ENCODE measurements around the gene IGF1.
A peak's percentile ranks its signal among the peaks of the same experiment; 100 is the strongest.
"Not testable (repeated sequence)": the region's sequence is repeated elsewhere in the genome, so short reads cannot be mapped to it uniquely, and the experiment has no call there.

IGF1 gene

DNA sequence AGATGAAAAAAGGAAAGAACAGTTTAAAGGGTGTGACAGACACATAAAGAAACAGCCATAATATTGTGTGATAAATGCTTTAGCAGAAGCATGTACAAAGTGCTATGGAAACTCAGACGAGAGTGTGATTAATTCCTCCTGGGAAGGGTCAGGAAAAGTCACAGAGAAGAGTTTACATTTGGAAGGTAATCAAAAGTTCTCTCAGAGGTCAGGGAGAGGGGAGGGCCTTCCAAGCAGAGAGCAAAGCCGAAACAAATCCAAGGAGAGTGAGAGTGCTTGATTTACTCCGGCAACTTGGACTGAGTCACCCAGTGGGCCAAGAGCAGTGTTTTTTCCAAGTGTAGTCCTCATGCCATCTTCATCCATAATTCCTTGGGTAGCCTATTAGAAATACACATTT, 108.3 kb downstream of the IGF1 start:
- no peak for DNase-seq (ENCODE audit: low read depth)
- Histone ChIP-seq H3K9ac (ENCODE audit: low read length) (no peak overlapping the region), H3K4me1 (ENCODE audit: control insufficient read depth, insufficient read depth, low read length) (peaks cover 40% of the 10 kb centered on the region), H3K27me3 (replicated peaks; ENCODE audit: control insufficient read depth, insufficient read depth, low read length) (no peaks in the 10 kb centered on the region), H3K36me3 (ENCODE audit: control insufficient read depth, insufficient read depth, low read length, severe bottlenecking) (no peaks in the 10 kb centered on the region), H3K9me3 (ENCODE audit: control insufficient read depth, low read length) (no peaks in the 10 kb centered on the region), H3K4me3 (ENCODE audit: low read length) (no peak overlapping the region)

DNA sequence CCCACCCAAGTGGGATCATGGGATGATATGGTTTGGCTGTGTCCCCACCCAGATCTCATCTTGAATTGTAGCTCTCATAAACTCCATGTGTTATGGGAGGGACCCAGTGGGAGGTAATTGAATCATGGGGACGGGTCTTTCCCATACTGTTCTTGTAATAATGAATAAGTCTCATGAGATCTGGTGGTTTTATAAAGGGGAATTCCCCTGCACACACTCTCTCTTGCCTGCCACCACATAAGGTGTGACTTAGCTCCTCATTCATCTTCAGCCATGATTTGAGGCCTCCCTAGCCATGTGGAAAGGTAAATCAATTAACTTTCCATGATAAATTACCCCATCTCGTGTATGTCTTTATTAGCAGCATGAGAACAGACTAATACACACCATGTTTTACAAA, 109.2 kb downstream of the IGF1 start:
- H3K4me3 ChIP-seq (ENCODE audit: low read length) = no peak overlapping the region
- H3K36me3 ChIP-seq (ENCODE audit: control insufficient read depth, insufficient read depth, low read length, severe bottlenecking) = no peaks in the 10 kb centered on the region
- H3K9me3 ChIP-seq (ENCODE audit: control insufficient read depth, low read length) = no peaks in the 10 kb centered on the region
- H3K4me1 ChIP-seq (ENCODE audit: control insufficient read depth, insufficient read depth, low read length) = peaks cover 32% of the 10 kb centered on the region
- no peak overlapping the region for H3K9ac ChIP-seq (ENCODE audit: low read length)
- no peak for DNase-seq (ENCODE audit: low read depth)
- no peaks in the 10 kb centered on the region for H3K27me3 ChIP-seq (replicated peaks; ENCODE audit: control insufficient read depth, insufficient read depth, low read length)

DNA sequence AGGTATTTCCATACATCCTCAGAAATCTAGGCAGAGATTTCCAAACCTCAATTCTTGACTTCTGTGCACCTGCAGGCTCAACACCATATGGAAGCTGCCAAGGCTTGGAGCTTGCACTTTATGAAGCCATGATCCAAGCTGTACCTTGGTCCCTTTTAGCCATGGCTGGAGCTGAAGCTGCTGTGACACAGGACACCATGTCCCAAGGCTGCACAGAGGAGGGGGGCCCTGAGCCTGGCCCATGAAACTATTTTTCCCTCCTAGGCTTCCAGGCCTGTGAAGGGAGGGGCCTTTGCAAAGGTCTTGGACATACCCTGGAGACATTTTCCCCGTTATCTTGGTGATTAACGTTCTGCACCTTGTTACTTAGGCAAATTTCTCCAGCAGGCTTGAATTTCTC, 110.5 kb downstream of the IGF1 start:
- Histone ChIP-seq H3K27me3 (replicated peaks; ENCODE audit: control insufficient read depth, insufficient read depth, low read length) (no peaks in the 10 kb centered on the region), H3K9ac (ENCODE audit: low read length) (no peak overlapping the region), H3K36me3 (ENCODE audit: control insufficient read depth, insufficient read depth, low read length, severe bottlenecking) (no peaks in the 10 kb centered on the region), H3K4me3 (ENCODE audit: low read length) (no peak overlapping the region), H3K4me1 (ENCODE audit: control insufficient read depth, insufficient read depth, low read length) (peaks cover 20% of the 10 kb centered on the region), H3K9me3 (ENCODE audit: control insufficient read depth, low read length) (no peaks in the 10 kb centered on the region)
- DNase-seq (ENCODE audit: low read depth) = no peak

- Histone ChIP-seq H3K4me3 (ENCODE audit: low read length) (no peak overlapping the region), H3K36me3 (ENCODE audit: control insufficient read depth, insufficient read depth, low read length, severe bottlenecking) (no peaks in the 10 kb centered on the region), H3K4me1 (ENCODE audit: control insufficient read depth, insufficient read depth, low read length) (no peaks in the 10 kb centered on the region), H3K9ac (ENCODE audit: low read length) (no peak overlapping the region), H3K9me3 (ENCODE audit: control insufficient read depth, low read length) (peaks cover 4% of the 10 kb centered on the region), H3K27me3 (replicated peaks; ENCODE audit: control insufficient read depth, insufficient read depth, low read length) (peaks cover 3% of the 10 kb centered on the region)
- DNase-seq (ENCODE audit: low read depth) = no peak
Observed at GRCh38 chr12:102365365-102365764, 115.0 kb downstream of the IGF1 start.

- H3K9ac ChIP-seq (ENCODE audit: low read length) = no peak overlapping the region
- H3K9me3 ChIP-seq (ENCODE audit: control insufficient read depth, low read length) = peaks cover 4% of the 10 kb centered on the region
- H3K27me3 ChIP-seq (replicated peaks; ENCODE audit: control insufficient read depth, insufficient read depth, low read length) = peaks cover 3% of the 10 kb centered on the region
- no peak for DNase-seq (ENCODE audit: low read depth)
- no peak overlapping the region for H3K4me3 ChIP-seq (ENCODE audit: low read length)
- H3K36me3 ChIP-seq (ENCODE audit: control insufficient read depth, insufficient read depth, low read length, severe bottlenecking) = no peaks in the 10 kb centered on the region
- no peaks in the 10 kb centered on the region for H3K4me1 ChIP-seq (ENCODE audit: control insufficient read depth, insufficient read depth, low read length)
Observed at GRCh38 chr12:102364709-102365108, 115.7 kb downstream of the IGF1 start.

- Histone ChIP-seq H3K27me3 (replicated peaks; ENCODE audit: control insufficient read depth, insufficient read depth, low read length) (peaks cover 3% of the 10 kb centered on the region), H3K9ac (ENCODE audit: low read length) (no peak overlapping the region), H3K9me3 (ENCODE audit: control insufficient read depth, low read length) (peaks cover 15% of the 10 kb centered on the region), H3K36me3 (ENCODE audit: control insufficient read depth, insufficient read depth, low read length, severe bottlenecking) (no peaks in the 10 kb centered on the region), H3K4me1 (ENCODE audit: control insufficient read depth, insufficient read depth, low read length) (no peaks in the 10 kb centered on the region), H3K4me3 (ENCODE audit: low read length) (no peak overlapping the region)
- DNase-seq (ENCODE audit: low read depth) = peak; percentile 7
Observed at GRCh38 chr12:102356690-102357089, 123.7 kb downstream of the IGF1 start.

DNA sequence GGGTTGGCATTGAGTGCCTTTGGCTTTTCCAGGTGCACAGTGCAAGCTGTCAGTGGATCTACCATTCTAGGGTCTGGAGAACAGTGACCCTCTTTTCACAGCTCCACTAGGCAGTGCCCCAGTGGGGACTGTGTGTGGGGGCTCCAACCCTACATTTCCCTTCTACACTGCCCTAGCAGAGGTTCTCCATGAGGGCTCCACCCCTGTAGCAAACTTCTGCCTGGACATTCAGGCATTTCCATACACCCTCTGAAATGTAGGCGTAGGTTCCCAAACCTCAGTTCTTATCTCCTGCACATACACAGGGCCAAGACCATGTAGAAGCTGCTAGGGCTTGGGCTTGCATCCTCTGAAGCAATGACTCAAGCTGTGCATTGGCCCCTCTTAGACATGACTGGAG, 126.1 kb downstream of the IGF1 start:
- not testable (repeated sequence) for DNase-seq (ENCODE audit: low read depth); H3K36me3 ChIP-seq (ENCODE audit: control insufficient read depth, insufficient read depth, low read length, severe bottlenecking); H3K9ac ChIP-seq (ENCODE audit: low read length); H3K4me1 ChIP-seq (ENCODE audit: control insufficient read depth, insufficient read depth, low read length); H3K27me3 ChIP-seq (replicated peaks; ENCODE audit: control insufficient read depth, insufficient read depth, low read length); H3K4me3 ChIP-seq (ENCODE audit: low read length)
- peaks cover 15% of the 10 kb centered on the region for H3K9me3 ChIP-seq (ENCODE audit: control insufficient read depth, low read length)

- DNase-seq (ENCODE audit: low read depth) = no peak
- Histone ChIP-seq H3K36me3 (ENCODE audit: control insufficient read depth, insufficient read depth, low read length, severe bottlenecking) (no peaks in the 10 kb centered on the region), H3K4me1 (ENCODE audit: control insufficient read depth, insufficient read depth, low read length) (peaks cover 17% of the 10 kb centered on the region), H3K27me3 (replicated peaks; ENCODE audit: control insufficient read depth, insufficient read depth, low read length) (no peaks in the 10 kb centered on the region), H3K4me3 (ENCODE audit: low read length) (no peak overlapping the region), H3K9ac (ENCODE audit: low read length) (no peak overlapping the region), H3K9me3 (ENCODE audit: control insufficient read depth, low read length) (peaks cover 15% of the 10 kb centered on the region)
Observed at GRCh38 chr12:102351322-102351721, 129.0 kb downstream of the IGF1 start.

GRCh38 chr12:102350070-102350469, 130.3 kb downstream of the IGF1 start:
- H3K9ac ChIP-seq (ENCODE audit: low read length) = no peak overlapping the region
- H3K9me3 ChIP-seq (ENCODE audit: control insufficient read depth, low read length) = peaks cover 15% of the 10 kb centered on the region
- no peaks in the 10 kb centered on the region for H3K36me3 ChIP-seq (ENCODE audit: control insufficient read depth, insufficient read depth, low read length, severe bottlenecking)
- no peak overlapping the region for H3K4me3 ChIP-seq (ENCODE audit: low read length)
- peaks cover 17% of the 10 kb centered on the region for H3K4me1 ChIP-seq (ENCODE audit: control insufficient read depth, insufficient read depth, low read length)
- no peak for DNase-seq (ENCODE audit: low read depth)
- no peaks in the 10 kb centered on the region for H3K27me3 ChIP-seq (replicated peaks; ENCODE audit: control insufficient read depth, insufficient read depth, low read length)

- H3K4me1 ChIP-seq (ENCODE audit: control insufficient read depth, insufficient read depth, low read length) = peaks cover 17% of the 10 kb centered on the region
- H3K9ac ChIP-seq (ENCODE audit: low read length) = no peak overlapping the region
- no peak for DNase-seq (ENCODE audit: low read depth)
- no peaks in the 10 kb centered on the region for H3K36me3 ChIP-seq (ENCODE audit: control insufficient read depth, insufficient read depth, low read length, severe bottlenecking)
- H3K9me3 ChIP-seq (ENCODE audit: control insufficient read depth, low read length) = peaks cover 9% of the 10 kb centered on the region
- no peaks in the 10 kb centered on the region for H3K27me3 ChIP-seq (replicated peaks; ENCODE audit: control insufficient read depth, insufficient read depth, low read length)
- no peak overlapping the region for H3K4me3 ChIP-seq (ENCODE audit: low read length)
Observed at GRCh38 chr12:102349079-102349478, 131.3 kb downstream of the IGF1 start.

GRCh38 chr12:102347811-102348210, 132.6 kb downstream of the IGF1 start:
- Histone ChIP-seq H3K9me3 (ENCODE audit: control insufficient read depth, low read length) (no peaks in the 10 kb centered on the region), H3K27me3 (replicated peaks; ENCODE audit: control insufficient read depth, insufficient read depth, low read length) (no peaks in the 10 kb centered on the region), H3K36me3 (ENCODE audit: control insufficient read depth, insufficient read depth, low read length, severe bottlenecking) (no peaks in the 10 kb centered on the region), H3K9ac (ENCODE audit: low read length) (no peak overlapping the region), H3K4me1 (ENCODE audit: control insufficient read depth, insufficient read depth, low read length) (peaks cover 17% of the 10 kb centered on the region), H3K4me3 (ENCODE audit: low read length) (no peak overlapping the region)
- DNase-seq (ENCODE audit: low read depth) = no peak

Data from adipocyte (in vitro differentiated cells).